ENCODE results near the gene CBFA2T3.

Gene CBFA2T3

DNA sequence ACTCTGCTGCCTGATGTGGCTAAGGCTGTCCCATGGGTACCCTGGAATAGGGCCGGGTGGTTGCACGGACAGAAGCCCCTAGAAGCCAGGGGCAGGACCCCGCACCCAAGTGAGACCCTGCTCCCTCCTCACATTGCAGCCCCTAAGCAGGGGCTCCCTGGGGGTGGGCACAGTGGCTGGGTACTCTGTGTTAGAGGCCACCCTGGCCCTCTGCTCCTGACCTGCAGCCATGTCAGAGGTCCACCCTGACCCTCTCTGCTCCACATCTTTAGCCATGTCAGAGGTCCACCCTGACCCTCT is 2.1 kb downstream of the CBFA2T3 start:
- H3K27me3 ChIP-seq (ENCODE audit: control insufficient read depth, insufficient read depth, low read length) = peaks cover 7% of the 10 kb centered on the region
- no peaks in the 10 kb centered on the region for H3K36me3 ChIP-seq (ENCODE audit: control insufficient read depth, insufficient read depth, low read length)
- H3K27ac ChIP-seq (ENCODE audit: low read depth, low read length) = no peak overlapping the region
- H3K4me1 ChIP-seq (ENCODE audit: control insufficient read depth, insufficient read depth, low read length) = no peaks in the 10 kb centered on the region
- no peak overlapping the region for H3K9ac ChIP-seq (ENCODE audit: low read length)
- no peak overlapping the region for H3K4me3 ChIP-seq (ENCODE audit: low read length)

DNA sequence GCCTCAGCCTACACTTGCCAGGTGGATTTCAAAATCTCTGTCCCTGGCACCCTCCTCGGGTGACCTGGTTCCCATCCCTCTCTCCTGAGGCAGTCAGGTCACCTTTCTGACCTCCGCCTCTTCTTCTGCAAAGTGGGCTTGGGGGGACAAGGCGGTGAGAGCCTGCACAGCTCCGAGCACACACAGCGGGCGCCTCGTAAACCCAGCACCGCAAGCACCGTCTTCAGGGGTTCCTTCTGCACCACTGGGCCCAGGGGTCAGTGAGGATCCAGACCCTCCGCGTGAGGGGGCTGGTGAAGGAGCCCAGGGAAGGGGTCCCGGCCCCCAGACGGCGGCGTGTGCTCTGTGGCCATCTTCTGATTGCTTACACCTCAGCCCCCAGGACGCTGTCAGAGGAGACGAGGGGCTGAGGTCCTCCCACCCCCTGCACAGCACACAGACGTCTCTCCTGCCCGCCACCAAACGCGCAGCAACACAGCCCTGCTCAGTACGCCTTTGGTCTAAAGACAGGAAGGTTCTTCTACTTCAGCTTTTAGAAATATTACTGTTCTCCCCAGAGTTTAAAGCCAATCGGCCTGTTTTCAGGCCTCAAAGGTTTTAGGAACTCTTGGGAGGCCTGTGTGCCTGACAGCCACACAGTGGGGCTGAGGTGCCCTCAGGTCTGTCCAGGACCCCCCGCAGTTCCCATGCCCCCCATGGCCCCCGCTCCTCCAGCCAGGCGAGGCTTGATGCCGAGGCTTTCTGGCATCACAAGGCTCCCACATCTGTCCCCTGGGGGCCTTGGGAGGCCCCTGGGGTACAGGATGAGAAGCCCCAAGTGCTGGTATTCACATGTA is 2.7 kb downstream of the CBFA2T3 start:
- peaks cover 7% of the 10 kb centered on the region for H3K27me3 ChIP-seq (ENCODE audit: control insufficient read depth, insufficient read depth, low read length)
- no peaks in the 10 kb centered on the region for H3K4me1 ChIP-seq (ENCODE audit: control insufficient read depth, insufficient read depth, low read length)
- H3K9ac ChIP-seq (ENCODE audit: low read length) = no peak overlapping the region
- H3K27ac ChIP-seq (ENCODE audit: low read depth, low read length) = no peak overlapping the region
- H3K4me3 ChIP-seq (ENCODE audit: low read length) = no peak overlapping the region
- no peaks in the 10 kb centered on the region for H3K36me3 ChIP-seq (ENCODE audit: control insufficient read depth, insufficient read depth, low read length)

DNA sequence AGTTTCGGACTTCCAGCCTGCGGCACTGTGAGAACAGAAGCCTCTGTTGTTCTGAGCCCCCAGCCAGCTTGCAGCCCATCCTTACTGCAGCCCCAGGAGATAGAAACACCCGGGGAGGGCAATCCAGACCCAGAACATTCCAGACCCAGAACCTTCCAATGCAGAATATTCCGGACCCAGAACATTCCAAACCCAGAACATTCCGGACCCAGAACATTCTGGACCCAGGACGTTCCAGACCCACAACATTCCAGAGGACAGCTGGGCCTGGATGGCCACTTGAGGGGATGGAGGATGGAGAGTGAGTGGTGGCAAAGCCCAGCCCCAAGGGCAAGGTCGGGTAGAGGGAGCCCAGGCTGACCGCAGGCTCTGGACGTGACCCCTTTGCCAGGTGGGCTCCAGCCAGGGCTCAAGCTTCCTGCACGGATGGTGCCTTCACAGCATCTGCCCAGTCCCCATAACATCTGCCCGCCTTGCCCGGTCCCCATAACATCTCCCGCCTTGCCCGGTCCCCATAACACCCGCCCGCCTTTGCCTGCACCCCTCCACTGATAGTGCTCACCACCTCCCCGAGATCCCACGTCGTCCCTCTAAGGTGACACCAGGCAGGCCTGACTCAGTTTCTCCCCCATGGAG is 3.5 kb downstream of the CBFA2T3 start:
- Histone ChIP-seq H3K27ac (ENCODE audit: low read depth, low read length) (no peak overlapping the region), H3K9ac (ENCODE audit: low read length) (no peak overlapping the region), H3K27me3 (ENCODE audit: control insufficient read depth, insufficient read depth, low read length) (peaks cover 7% of the 10 kb centered on the region), H3K4me1 (ENCODE audit: control insufficient read depth, insufficient read depth, low read length) (no peaks in the 10 kb centered on the region), H3K36me3 (ENCODE audit: control insufficient read depth, insufficient read depth, low read length) (no peaks in the 10 kb centered on the region), H3K4me3 (ENCODE audit: low read length) (no peak overlapping the region)

DNA sequence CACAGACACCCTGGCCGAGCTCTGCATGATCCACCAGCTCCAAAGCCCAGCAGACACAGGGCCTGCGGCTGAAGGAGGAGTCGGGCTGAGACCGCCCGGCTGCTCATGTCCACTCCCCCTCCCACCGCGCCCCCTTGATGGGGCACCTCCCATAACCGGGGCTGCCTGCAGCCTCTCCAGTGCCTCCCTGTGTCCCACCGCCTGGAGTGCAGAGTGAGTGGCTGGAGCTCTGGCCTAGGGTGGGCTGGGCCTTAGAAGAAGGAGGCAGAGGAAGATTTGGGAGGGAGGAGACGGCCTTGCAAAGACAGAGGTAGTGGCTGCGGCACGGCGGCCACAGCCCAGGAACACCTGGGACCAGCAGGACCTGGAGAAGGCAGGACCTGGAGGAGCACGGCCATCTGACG is 4.0 kb downstream of the CBFA2T3 start:
- H3K4me3 ChIP-seq (ENCODE audit: low read length) = no peak overlapping the region
- peaks cover 7% of the 10 kb centered on the region for H3K27me3 ChIP-seq (ENCODE audit: control insufficient read depth, insufficient read depth, low read length)
- no peak overlapping the region for H3K9ac ChIP-seq (ENCODE audit: low read length)
- no peaks in the 10 kb centered on the region for H3K36me3 ChIP-seq (ENCODE audit: control insufficient read depth, insufficient read depth, low read length)
- no peak overlapping the region for H3K27ac ChIP-seq (ENCODE audit: low read depth, low read length)
- H3K4me1 ChIP-seq (ENCODE audit: control insufficient read depth, insufficient read depth, low read length) = no peaks in the 10 kb centered on the region

DNA sequence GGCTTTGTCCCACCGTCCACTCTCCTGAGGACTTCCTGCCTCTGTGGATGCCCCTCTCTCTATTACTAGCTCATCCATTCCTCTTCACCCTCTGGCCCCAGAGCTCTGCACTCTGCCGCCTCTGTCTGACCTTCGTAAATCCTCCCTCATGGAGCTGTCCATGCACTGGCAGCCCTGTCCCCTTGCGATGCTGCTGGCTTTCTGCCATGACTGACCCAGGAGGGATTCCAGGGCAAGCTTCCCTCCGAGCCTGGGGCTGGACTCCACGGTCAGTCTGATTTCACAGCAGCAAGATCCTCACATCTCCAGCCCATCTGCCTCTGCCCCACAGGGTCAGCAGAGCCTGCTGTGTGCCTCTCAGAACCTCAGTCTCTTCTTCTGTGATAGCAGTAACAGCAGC is 4.7 kb downstream of the CBFA2T3 start:
- H3K4me3 ChIP-seq (ENCODE audit: low read length) = no peak overlapping the region
- no peaks in the 10 kb centered on the region for H3K36me3 ChIP-seq (ENCODE audit: control insufficient read depth, insufficient read depth, low read length)
- no peaks in the 10 kb centered on the region for H3K4me1 ChIP-seq (ENCODE audit: control insufficient read depth, insufficient read depth, low read length)
- no peak overlapping the region for H3K9ac ChIP-seq (ENCODE audit: low read length)
- H3K27me3 ChIP-seq (ENCODE audit: control insufficient read depth, insufficient read depth, low read length) = peaks cover 7% of the 10 kb centered on the region
- no peak overlapping the region for H3K27ac ChIP-seq (ENCODE audit: low read depth, low read length)

DNA sequence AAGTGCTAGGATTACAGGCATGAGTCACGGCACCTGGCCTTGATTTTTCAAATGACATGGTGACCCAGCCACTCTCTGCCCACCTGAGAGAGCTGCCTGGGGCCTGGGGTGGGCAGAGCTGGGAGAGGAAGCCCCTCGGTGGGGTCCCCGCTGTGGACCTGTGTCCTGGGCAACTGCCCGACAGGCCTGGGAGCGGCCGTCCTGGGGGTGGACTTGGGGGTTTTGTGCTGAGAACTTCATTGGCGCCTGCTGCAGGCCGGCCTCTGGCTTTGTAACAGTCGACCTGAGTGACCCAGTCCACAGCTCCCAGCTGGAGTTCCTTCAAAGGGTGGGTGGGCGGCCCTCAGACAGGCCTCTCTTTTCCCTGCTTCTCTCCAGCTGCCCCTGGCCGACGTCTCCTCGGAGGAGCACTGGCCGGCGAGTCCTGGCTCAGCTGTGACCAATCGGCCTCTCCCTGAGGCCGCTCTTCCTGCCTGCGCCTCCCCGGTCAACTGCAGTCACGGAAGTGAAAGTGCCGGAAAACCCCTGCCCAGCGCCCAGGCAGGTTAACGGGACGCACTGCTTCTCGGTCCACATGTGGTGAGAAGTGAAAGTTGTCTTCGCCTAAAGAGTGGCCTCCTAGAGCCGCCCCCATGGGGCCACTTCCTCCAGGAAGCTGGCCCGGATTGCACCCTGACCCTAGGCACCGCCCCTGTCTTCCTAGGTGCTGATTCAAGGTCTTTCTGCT is 5.5 kb downstream of the CBFA2T3 start:
- H3K9ac ChIP-seq (ENCODE audit: low read length) = no peak overlapping the region
- H3K36me3 ChIP-seq (ENCODE audit: control insufficient read depth, insufficient read depth, low read length) = no peaks in the 10 kb centered on the region
- no peaks in the 10 kb centered on the region for H3K4me1 ChIP-seq (ENCODE audit: control insufficient read depth, insufficient read depth, low read length)
- no peak overlapping the region for H3K4me3 ChIP-seq (ENCODE audit: low read length)
- peaks cover 7% of the 10 kb centered on the region for H3K27me3 ChIP-seq (ENCODE audit: control insufficient read depth, insufficient read depth, low read length)
- no peak overlapping the region for H3K27ac ChIP-seq (ENCODE audit: low read depth, low read length)

DNA sequence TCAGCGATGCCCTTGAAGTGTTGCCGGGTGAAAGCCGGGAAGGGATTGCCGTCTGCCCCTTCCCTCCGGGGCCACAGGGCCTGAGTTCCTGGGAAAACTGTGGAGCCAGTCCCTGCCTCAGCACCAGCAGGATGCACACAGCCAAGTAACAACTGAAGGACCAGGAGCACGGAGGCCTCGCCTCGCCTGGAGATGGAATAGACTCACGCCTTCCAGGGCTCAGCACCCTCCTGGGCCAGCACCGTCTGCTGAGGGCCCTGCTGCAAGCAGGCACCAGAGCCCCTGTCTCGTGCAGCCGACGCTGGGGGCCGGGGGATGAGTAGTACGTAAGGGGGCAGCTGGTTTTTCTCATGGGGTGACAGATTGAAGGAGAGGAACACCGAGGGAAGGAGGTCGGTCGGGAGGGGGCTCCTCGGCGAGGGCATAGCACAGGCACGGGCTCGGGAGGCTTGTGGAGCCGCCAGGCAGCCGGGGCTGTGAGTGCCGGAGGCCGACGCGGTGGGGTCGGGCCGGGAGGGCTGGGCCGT is 6.4 kb downstream of the CBFA2T3 start:
- H3K27me3 ChIP-seq (ENCODE audit: control insufficient read depth, insufficient read depth, low read length) = peaks cover 7% of the 10 kb centered on the region
- H3K27ac ChIP-seq (ENCODE audit: low read depth, low read length) = no peak overlapping the region
- no peaks in the 10 kb centered on the region for H3K4me1 ChIP-seq (ENCODE audit: control insufficient read depth, insufficient read depth, low read length)
- H3K9ac ChIP-seq (ENCODE audit: low read length) = no peak overlapping the region
- no peaks in the 10 kb centered on the region for H3K36me3 ChIP-seq (ENCODE audit: control insufficient read depth, insufficient read depth, low read length)
- H3K4me3 ChIP-seq (ENCODE audit: low read length) = no peak overlapping the region

DNA sequence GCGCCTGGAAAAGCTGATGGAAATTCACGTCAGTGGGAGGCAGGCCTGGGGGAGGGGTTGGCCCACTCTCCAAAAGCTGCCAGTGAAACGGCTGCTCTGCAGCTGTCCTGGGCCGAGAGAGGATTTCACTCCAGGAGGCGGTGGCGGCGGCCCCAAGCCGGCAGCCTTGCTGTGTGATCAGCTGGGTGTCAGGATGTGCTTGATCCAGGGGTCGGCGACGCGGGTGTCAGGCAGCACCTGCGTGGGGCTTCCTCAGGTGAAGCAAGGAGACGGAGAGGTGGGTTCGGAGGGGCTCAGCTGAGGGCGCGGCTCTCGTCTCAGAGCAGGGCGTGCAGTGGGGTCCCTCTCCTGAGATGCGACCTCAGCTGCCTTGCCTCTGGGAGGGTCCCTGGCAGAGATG is 7.0 kb downstream of the CBFA2T3 start:
- Histone ChIP-seq H3K4me1 (ENCODE audit: control insufficient read depth, insufficient read depth, low read length) (no peaks in the 10 kb centered on the region), H3K27me3 (ENCODE audit: control insufficient read depth, insufficient read depth, low read length) (peaks cover 6% of the 10 kb centered on the region)

DNA sequence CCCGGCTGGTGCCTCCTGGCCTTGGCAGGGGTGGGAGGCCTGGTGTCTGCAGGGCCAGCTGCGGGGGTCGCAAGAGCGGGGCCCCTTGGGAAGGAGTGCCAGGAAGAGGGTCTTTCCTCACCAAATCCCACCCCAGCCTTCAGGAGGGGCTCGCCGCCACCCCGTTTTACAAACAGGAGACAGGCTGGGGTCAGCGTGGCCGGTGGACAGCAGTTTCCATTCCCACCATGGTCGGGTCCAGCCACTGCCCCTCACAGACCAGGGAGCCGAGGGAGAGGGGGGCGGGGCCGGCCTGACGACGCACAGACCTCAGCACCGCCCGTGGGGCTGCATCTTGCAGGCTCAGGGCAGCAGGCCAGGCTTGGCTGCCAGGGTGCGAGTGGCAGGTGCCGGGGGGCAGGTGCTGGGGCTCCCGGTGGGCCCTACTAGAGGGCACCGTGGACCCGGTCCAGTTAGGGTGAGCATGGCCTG is 7.6 kb downstream of the CBFA2T3 start:
- Histone ChIP-seq H3K27ac (ENCODE audit: low read depth, low read length) (no peak overlapping the region), H3K27me3 (ENCODE audit: control insufficient read depth, insufficient read depth, low read length) (peaks cover 2% of the 10 kb centered on the region), H3K4me3 (ENCODE audit: low read length) (no peak overlapping the region)

More for the DNA sequence above, 7.0 kb downstream of the CBFA2T3 start:
- no peak overlapping the region for H3K27ac ChIP-seq (ENCODE audit: low read depth, low read length)
- H3K36me3 ChIP-seq (ENCODE audit: control insufficient read depth, insufficient read depth, low read length) = no peaks in the 10 kb centered on the region
- H3K9ac ChIP-seq (ENCODE audit: low read length) = no peak overlapping the region
- H3K4me3 ChIP-seq (ENCODE audit: low read length) = no peak overlapping the region

DNA sequence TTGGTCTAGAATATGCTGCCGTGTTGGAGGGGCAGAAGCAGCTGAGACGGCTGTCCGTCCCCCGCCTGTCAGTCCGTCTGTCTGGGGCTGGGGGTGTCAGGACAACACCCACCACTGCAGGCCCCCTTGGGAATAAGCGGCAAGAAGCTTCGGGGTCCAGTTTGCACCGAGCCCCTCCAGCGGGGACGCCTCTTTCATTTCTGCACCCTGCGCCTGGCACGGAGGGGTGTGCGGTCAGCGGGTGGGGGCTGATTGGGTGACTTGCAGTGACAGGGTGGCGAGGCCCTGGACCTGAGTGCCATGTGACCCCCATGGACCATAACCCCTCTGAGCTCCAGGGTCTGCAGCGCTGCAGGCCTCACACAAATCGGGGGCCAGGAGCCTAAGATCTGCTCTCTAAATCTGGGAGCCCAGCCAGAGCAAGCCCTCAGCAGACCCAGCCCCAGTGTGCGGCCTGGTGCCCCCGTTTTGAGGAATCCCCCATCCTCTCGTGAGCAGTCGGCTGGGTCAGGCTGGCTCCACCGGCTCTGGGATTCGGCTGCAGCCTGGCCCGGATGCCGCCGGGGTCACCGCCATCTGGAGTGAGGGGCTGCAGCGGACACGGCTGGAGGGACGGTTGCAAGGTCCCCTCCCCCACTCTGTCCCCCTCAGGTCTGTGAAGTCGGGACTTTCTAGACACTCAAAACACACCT is 8.3 kb downstream of the CBFA2T3 start:
- Histone ChIP-seq H3K27me3 (ENCODE audit: control insufficient read depth, insufficient read depth, low read length) (peaks cover 2% of the 10 kb centered on the region), H3K4me3 (ENCODE audit: low read length) (no peak overlapping the region)

More for the DNA sequence above, 7.6 kb downstream of the CBFA2T3 start:
- H3K4me1 ChIP-seq (ENCODE audit: control insufficient read depth, insufficient read depth, low read length) = no peaks in the 10 kb centered on the region
- H3K36me3 ChIP-seq (ENCODE audit: control insufficient read depth, insufficient read depth, low read length) = no peaks in the 10 kb centered on the region
- H3K9ac ChIP-seq (ENCODE audit: low read length) = no peak overlapping the region

DNA sequence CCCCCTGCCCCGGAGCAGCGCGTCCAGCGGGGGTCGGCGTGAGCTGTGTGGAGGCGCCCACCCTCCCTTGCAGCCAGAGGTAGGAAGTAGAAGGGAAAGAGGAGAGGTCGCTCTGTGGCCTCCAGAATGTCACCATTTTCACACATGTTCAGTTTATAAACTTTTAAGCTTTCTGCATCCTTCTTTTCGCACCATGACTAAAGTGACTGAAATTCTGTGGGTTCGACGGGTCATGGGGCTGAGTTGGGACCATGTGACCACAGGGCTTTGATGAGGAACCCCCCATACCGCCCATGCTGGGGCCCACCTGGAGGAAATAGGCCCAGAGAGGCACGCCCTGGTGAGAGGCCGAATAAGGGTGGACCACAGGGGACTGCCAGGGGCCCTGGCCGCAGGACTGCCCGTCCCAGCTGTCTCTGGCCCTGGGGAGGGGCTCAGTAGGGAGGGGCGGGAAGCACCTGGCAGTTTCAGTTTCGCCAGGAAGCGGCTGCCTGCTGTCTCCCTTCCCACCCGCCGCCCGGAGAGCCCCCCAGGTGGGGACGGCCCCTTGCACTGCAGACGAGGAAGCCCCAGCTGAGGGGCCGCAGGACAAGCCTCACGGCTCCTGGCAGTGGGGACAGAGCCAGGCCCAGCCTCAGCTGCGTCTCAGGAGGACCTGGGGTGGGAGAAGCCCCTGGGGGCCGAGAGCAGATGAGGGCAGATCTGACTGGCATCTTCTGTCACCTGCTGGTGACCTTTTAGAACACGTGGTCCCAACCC is 9.0 kb downstream of the CBFA2T3 start:
- no peaks in the 10 kb centered on the region for H3K36me3 ChIP-seq (ENCODE audit: control insufficient read depth, insufficient read depth, low read length)
- no peaks in the 10 kb centered on the region for H3K4me1 ChIP-seq (ENCODE audit: control insufficient read depth, insufficient read depth, low read length)
- no peak overlapping the region for H3K27ac ChIP-seq (ENCODE audit: low read depth, low read length)
- no peak overlapping the region for H3K4me3 ChIP-seq (ENCODE audit: low read length)
- H3K9ac ChIP-seq (ENCODE audit: low read length) = no peak overlapping the region
- H3K27me3 ChIP-seq (ENCODE audit: control insufficient read depth, insufficient read depth, low read length) = peaks cover 2% of the 10 kb centered on the region

More for the DNA sequence above, 8.3 kb downstream of the CBFA2T3 start:
- no peaks in the 10 kb centered on the region for H3K36me3 ChIP-seq (ENCODE audit: control insufficient read depth, insufficient read depth, low read length)
- H3K27ac ChIP-seq (ENCODE audit: low read depth, low read length) = no peak overlapping the region
- H3K9ac ChIP-seq (ENCODE audit: low read length) = no peak overlapping the region
- no peaks in the 10 kb centered on the region for H3K4me1 ChIP-seq (ENCODE audit: control insufficient read depth, insufficient read depth, low read length)

All from rectal smooth muscle tissue (tissue), 1 donor.